OCI-LY3 (cell line): ENCODE data around the gene PAN3.

Experiments used
- H2AFZ ChIP-seq: fragments of 200-600, 300-600 bp; shearing (Covaris generic); 2 replicates; pipeline ENCODE4 v1.6.0; 2014; ENCODE audit warnings: antibody characterized with exemption, low read depth, low read length
- H3K27ac ChIP-seq: fragments of 200-600, 300-600 bp; sonication (generic); 2 replicates; pipeline ENCODE4 v1.5.1; 2014; ENCODE audit warnings: mild to moderate bottlenecking, low read length, moderate library complexity, mixed read lengths
- H3K27me3 ChIP-seq: fragments of 200-600, 300-600 bp; sonication (generic); 2 replicates; pipeline ENCODE4 v1.6.1; 2014; ENCODE audit warnings: low read depth, low read length, mixed read lengths
- H3K36me3 ChIP-seq: fragments of 200-600, 300-600 bp; sonication (generic); replicated peaks from 2 replicates; pipeline ENCODE3; 2014; ENCODE audit warnings: low read depth, low read length, mixed read lengths
- H3K4me1 ChIP-seq: fragments of 300-600, 200-600 bp; sonication (generic); 2 replicates; pipeline ENCODE4 v1.6.1; 2014; ENCODE audit warnings: low read length, mixed read lengths
- H3K4me2 ChIP-seq: fragments of 200-600, 300-600 bp; sonication (generic); 2 replicates; pipeline ENCODE4 v1.6.1; 2014; ENCODE audit warnings: low read length, mixed read lengths
- H3K4me3 ChIP-seq: fragments of 300-600, 200-600 bp; sonication (generic); 2 replicates; pipeline ENCODE4 v1.5.1; 2014; ENCODE audit warnings: antibody characterized with exemption, mild to moderate bottlenecking, low read length, moderate library complexity
- H3K79me2 ChIP-seq: fragments of 300-600, 200-600 bp; shearing (Covaris generic); 2 replicates; pipeline ENCODE4 v1.6.1; 2014; ENCODE audit warnings: mild to moderate bottlenecking, low read length, mixed read lengths
- H3K9ac ChIP-seq: fragments of 300-600, 200-600 bp; shearing (Covaris generic); 2 replicates; pipeline ENCODE4 v1.6.0; 2014; ENCODE audit warnings: mild to moderate bottlenecking, low read length, moderate library complexity
- H3K9me3 ChIP-seq: fragments of 200-600, 300-600 bp; shearing (Covaris generic); 2 replicates; pipeline ENCODE4 v1.6.1; 2014; ENCODE audit warnings: low read length, mixed read lengths; ENCODE audit not compliant: insufficient read depth
- H4K20me1 ChIP-seq: fragments of 200-600, 300-600 bp; sonication (generic); 2 replicates; pipeline ENCODE4 v1.6.1; 2016; ENCODE audit warnings: low read length, mixed read lengths; ENCODE audit not compliant: insufficient read depth
- EZH2phosphoT487 ChIP-seq: fragments of 200-600 bp; shearing (Covaris generic); IDR thresholded peaks from 2 replicates; pipeline ENCODE4 v1.6.1; 2018; ENCODE audit warnings: antibody characterized with exemption, mixed run types, low read depth
- TF ChIP-seq, protein P1 (sequence below): fragments of 200-600, 300-600 bp; sonication (generic); IDR thresholded peaks from 2 replicates; pipeline ENCODE4 v1.5.1; 2014; ENCODE audit warnings: antibody characterized with exemption, low read length, low read depth

PAN3 gene

DNA sequence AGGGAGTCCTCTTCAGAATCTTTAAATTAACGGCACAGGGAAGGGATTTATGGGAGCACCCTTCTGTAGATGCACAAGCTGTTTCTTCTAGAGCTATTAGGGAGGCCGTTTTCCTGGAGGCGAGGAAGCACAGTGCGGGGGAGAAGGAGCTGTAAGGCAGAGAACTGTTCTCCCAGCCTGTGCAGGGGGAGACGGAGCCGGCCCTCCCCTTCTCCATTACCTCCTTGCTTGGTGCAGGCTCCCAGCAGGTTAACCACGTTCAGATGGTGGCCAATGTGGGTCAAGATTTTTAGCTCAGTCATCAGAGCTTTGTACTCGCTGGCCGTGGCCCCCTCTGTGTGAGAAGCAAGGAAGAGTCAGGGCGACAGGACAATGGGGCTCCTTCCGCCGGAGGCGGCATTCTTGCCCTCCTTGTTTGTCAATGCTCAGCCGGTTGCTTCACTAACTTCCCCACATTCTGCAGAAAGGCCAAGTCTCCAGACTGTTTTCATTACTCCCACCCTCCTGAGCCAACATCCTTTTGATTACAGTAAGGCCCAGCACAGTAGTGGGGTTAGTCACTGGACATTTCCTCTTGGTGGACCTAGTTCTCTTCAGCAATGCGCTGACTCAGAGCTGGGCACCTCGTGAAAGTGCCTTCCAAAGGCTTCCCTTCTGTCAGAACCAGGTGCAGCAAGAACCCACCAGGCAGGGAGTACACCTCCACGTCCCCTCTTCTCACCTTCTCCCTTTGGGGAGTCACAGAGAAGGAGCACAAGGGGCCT is 191.2 kb downstream of the PAN3 start:
- H3K4me2 ChIP-seq: no peak overlapping the region
- H2AFZ ChIP-seq: no peak overlapping the region
- no peaks in the 10 kb centered on the region for H3K79me2 ChIP-seq
- no peaks in the 10 kb centered on the region for H3K9me3 ChIP-seq
- peaks cover 28% of the 10 kb centered on the region for H3K4me1 ChIP-seq
- H4K20me1 ChIP-seq: no peaks in the 10 kb centered on the region
- TF ChIP-seq EZH2phosphoT487: no peak
- TF ChIP-seq, protein P1, sequence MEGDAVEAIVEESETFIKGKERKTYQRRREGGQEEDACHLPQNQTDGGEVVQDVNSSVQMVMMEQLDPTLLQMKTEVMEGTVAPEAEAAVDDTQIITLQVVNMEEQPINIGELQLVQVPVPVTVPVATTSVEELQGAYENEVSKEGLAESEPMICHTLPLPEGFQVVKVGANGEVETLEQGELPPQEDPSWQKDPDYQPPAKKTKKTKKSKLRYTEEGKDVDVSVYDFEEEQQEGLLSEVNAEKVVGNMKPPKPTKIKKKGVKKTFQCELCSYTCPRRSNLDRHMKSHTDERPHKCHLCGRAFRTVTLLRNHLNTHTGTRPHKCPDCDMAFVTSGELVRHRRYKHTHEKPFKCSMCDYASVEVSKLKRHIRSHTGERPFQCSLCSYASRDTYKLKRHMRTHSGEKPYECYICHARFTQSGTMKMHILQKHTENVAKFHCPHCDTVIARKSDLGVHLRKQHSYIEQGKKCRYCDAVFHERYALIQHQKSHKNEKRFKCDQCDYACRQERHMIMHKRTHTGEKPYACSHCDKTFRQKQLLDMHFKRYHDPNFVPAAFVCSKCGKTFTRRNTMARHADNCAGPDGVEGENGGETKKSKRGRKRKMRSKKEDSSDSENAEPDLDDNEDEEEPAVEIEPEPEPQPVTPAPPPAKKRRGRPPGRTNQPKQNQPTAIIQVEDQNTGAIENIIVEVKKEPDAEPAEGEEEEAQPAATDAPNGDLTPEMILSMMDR: no peak
- H3K27me3 ChIP-seq: no peaks in the 10 kb centered on the region
- H3K9ac ChIP-seq: no peak overlapping the region
- no peak overlapping the region for H3K27ac ChIP-seq
- H3K4me3 ChIP-seq: no peak overlapping the region
- no peaks in the 10 kb centered on the region for H3K36me3 ChIP-seq

DNA sequence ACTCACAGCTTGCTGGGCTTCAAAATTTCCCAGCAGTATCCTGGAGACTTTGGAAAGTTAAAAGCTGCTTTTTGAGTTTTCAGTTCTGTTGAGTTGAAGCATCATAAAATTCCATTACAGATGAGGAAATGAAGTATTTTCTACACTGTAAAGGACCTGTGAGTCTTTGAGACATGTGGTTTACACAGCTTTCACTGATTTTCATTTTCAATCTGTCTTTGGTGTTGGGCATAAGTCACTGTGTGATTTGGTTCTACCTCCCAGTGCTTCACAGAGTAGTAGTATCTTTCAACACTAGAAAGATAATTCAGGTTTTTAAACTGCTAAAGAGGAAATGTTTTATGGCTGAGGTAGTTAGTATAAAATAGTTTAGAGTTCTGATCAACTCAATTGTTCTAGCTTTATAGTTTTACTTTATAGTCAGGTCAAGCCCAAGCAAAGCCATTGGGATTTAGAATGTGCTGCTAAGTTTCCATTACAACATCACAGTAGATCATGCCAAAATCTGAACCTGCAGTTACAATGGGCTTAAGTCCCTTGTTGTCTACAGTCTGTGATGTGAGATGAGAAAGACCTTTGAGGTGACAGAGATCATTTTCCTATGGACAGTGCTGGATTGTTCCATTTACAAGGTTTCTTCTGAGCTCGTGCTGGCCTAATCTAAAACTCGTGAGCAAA is 195.0 kb downstream of the PAN3 start:
- Histone ChIP-seq H2AFZ (no peak overlapping the region), H3K4me3 (no peak overlapping the region), H3K4me2 (no peak overlapping the region), H3K27me3 (no peaks in the 10 kb centered on the region; the same call in 1 of the 2 replicates), H3K79me2 (no peaks in the 10 kb centered on the region), H3K9ac (no peak overlapping the region), H4K20me1 (no peaks in the 10 kb centered on the region), H3K36me3 (no peaks in the 10 kb centered on the region), H3K9me3 (no peaks in the 10 kb centered on the region), H3K27ac (no peak overlapping the region), H3K4me1 (no peaks in the 10 kb centered on the region)
- TF ChIP-seq EZH2phosphoT487: no peak
- TF ChIP-seq, protein P1: no peak

DNA sequence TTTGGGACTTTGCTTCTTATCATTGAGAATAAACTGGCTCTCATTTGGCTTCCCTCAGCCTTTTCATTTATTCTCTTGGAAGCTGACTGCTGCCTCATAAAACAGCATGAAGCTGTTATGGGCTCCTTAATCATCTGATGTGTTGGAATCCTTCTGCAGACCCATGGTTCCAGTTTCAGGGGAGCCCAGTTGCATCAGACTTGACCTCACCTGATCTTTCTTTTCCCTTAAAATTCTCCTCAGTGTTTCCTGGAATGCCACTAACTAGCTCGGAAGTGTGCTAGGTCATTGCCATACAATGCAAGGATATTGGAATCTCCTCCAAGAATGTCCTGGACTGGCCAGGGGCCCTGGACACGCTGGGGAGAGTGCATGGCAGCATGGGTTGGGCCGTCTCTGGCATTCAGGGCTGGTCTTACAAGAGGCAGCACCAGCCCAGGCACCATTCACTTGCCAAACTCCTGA is 197.9 kb downstream of the PAN3 start:
- H3K27me3 ChIP-seq: no peaks in the 10 kb centered on the region; the same call in 1 of the 2 replicates
- TF ChIP-seq EZH2phosphoT487: no peak
- TF ChIP-seq, protein P1: no peak
- H3K9me3 ChIP-seq: no peaks in the 10 kb centered on the region
- no peak overlapping the region for H3K4me3 ChIP-seq
- H3K79me2 ChIP-seq: no peaks in the 10 kb centered on the region
- no peaks in the 10 kb centered on the region for H3K4me1 ChIP-seq
- H3K9ac ChIP-seq: no peak overlapping the region
- no peaks in the 10 kb centered on the region for H4K20me1 ChIP-seq
- no peak overlapping the region for H2AFZ ChIP-seq
- no peak overlapping the region for H3K27ac ChIP-seq
- H3K36me3 ChIP-seq: no peaks in the 10 kb centered on the region
- no peak overlapping the region for H3K4me2 ChIP-seq
